CD4-positive, alpha-beta T cell treated with Interleukin-15 for 1 hour (primary cell): ENCODE measurements around the gene TMEM37.

Experiments
- DNase-seq: peaks from one replicate; pipeline ENCODE4 v3.0.0-alpha.2; 2020

TMEM37 gene

DNA sequence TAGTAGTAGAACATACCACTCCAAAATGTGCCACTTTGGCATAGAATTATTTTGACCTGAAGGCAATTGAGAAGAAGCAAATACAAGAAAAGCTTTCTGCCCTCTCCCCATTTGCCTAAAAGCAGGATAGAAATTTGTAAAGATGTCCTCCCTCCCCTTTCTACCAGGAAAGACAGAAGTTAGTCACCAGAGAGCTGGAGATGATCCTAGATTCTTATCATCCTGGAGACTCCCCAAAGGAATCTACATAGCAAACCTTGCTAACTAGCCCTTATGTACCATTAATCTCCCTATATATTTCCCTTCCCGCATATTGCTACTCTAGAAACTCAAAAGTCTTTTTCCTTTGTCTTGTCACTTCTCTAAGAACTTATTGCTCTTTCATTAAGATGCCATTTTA is 12.6 kb upstream of the TMEM37 start:
- DNase-seq, result no peak

DNA sequence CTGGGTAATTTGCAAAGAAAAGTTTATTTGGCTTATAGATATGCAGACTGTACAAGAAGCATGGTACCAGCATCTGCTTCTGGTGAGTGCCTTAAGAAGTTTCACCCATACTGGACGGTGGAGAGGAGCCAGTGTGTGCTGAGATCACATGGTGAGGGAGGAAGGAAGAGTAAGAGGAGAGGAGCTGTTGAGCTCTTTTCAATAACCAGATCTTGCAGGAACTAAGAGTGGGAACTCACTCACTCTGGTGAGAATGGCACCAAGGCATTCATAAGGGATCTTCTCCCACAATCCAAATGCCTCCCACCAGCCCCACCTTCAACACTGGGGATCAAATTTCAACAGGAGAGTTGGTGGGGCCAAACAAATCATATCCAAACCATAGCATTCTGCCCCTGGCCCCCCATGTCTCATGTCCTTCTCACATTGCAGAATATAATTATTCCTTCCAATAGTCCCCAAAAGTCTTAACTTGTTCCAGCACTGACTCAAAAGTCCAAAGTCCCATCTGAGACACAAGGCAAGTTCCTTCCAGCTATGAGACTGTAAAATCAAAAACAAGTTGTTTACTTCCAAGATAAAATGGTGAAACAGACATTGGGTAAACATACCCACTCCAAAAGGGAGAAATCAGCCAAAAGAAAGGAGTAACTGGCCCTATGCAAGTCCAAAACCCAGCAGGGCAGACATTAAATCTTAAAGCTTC is 11.7 kb upstream of the TMEM37 start:
- no peak for DNase-seq

DNA sequence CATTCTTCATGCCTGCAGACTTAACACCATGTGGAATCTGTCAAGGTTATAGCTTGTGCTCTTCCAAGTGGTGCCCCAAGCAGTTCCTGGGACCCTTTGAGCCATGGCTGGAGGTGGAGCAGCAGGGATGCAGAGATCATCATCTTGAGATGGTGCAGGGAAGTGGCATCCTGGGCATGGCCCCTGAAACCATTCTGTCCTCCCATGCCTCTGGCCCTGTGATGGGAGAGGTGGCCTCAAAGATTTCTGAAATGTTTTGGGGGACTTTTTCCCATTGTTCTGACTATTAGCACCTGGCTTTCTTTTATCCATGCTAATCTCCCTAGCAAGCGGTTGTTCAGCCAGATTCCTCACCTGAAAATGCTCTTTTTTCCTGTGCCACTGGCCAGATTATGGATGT is 10.3 kb upstream of the TMEM37 start:
- no peak for DNase-seq

DNA sequence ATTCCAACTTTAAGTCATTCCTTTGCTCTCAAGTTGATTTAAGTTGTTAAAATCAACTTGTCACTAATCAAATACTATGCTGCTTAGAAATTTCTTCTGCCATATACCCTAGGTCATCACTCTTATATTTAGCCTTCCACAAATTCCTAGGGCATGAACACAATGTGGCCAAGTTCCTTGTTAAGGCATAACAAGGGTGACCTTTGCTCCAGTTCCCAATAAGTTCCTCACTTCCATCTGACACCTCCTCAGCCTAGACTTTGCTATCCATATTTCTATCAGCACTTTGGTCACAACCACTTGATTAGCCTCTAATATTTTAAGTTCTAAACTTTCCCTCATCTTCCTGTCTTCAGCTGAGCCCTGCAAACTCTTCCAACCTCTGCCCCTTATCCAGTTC is 9.9 kb upstream of the TMEM37 start:
- DNase-seq, result no peak

DNA sequence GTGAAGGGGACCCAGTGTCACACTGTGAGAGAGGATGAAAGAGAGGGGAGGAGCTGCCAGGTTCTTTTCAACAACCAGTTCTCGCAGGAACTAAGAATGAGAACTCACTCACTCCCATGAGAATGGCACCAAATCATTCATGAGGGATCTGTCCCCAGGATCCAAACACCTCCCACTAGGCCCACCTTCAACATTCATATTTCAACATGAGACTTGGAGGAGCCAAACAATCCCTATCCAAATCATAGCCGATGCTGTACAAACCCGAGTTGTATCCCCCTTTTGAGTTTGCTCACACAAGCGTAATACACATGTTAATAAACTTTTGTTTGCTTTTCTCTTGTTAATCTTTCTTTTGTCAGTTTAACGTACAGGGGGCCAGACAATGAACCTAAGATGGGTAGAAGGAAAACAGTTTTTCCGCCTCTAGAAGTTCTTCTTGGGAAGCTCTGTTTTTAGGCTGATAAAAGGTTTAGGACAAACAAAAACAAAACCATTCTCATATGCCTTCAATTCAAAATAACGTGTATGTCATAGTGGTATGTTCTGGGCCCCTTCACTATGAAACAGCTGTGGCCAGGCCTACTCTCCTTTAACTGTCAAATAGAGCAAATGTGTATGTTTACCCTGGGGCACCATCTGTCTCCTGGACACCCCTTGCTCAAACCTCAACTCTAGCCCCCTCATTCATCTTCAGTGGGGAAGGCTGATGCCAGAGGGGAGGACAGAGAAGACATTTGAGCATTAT is 9.1 kb upstream of the TMEM37 start:
- no peak for DNase-seq

DNA sequence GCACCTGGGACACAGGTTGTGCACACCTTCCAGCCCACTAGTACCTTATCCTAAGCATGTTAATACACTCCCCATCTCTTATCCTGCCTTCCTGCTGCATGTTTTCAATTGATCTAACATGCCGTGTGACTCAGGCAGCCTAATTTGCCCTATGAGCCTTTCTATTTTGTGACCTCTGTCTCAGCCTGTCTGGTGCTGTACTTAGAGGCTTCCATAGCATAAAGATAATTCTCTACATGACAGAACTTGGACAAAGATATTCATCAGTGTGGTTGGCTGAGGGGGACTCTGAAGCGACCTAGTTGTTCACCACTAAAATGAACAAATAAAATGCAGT is 8.6 kb upstream of the TMEM37 start:
- DNase-seq, result no peak

DNA sequence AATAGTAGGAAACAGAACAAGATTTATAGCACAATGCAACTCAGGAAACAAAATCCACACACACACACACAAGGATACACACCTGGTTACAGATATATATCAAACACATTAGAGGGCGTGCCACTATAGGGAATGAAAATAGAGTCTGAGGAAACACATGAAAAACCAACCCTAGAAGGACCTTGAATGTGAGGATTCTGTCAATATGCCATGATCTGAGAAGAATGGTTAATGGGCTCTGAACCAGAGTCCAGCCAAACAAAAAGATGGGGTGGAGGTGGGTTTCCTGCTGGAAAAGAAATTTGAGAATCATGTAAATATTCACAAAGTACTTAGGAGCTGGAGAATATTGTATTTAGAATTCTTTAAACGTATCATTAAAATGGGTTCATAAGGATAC is 7.8 kb upstream of the TMEM37 start:
- no peak for DNase-seq

DNA sequence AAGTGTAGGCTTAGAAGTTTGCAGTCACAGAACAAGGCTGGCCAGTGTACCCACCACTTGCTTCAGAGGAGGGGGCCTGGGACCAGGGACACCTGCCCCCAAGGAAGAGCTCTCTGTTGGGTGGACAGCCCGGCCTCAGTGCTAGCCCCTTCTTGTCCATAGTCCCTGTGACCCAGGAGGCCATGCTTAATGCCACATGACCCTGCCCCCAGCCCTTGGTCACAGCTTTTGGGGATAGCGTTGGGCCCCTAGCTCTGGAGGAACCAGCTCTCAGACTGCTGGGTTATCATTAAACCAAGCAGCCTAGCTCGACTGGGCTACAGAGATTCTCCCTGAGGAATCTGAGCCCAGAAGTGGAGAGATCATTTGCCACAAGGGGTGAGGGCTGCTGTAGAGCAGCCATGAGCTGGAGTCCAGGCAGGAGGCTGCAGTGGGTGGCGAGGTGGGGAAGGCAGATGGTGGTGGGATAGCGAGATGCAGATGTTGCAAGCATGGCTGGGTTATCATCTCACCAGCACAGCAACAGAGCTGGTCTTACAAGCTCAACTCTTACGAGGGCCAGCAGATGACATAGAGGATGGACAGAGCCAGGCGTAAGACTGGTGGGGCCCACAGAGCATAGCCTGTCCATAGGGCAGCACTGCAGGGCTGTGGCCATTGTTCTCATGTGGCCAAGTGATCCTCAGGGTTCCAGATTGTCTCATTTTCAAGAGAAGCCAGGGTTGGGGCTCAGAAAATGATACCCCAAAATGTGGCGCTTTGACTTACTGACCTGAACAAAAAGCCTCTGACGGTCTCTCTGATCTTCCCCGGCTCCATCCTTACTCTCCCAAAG is 7.2 kb upstream of the TMEM37 start:
- DNase-seq, result no peak

DNA sequence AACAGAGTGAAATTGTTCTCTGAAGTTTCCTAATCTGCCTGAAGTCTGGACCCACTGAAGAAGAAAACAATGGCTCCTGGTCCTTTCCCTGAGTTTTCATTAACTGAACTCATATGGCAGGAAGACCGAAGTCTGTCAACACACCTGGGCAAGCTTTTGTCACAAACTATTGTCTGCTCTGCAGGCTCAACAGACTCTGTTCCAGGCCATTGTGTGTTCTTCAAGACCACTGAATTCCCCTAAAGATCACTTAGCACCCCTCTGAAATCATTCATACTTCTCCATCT is 6.6 kb upstream of the TMEM37 start:
- DNase-seq, result no peak

DNA sequence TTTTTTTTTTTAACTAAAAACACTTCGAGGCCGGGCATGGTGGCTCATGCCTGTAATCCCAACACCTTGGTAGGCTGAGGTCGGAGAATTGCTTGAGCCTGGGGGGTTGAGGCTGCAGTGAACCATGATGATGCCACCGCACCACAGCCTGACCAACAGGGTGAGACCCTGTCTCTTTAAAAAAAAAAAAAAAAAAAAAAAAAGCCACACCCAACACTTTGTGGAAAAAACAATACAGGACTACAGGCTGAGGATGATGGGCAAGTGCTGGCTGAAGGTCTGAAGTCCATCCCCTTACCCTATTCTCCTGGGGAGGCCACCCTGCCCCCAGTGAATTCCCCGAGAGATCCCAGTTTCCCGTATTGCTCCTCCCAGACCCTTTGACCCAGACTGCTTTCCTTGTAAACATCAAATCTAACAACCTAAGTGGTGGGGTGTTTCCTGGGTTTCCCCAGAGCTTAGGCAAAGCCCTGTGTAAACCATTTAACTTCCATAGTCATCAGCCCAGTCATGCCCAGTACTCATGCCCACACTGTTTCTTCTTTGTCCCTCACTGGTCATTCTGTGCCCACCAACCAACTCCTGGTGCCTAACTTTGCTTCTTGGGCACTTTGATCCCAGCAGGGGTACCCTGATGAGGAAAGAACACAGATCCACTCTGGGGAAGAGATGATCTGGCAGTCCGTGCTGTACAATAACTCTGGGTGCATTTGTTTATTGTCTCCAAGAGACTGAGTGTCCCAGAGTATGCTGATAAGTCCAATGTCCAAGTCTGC is 5.8 kb upstream of the TMEM37 start:
- peak; percentile 5 for DNase-seq

DNA sequence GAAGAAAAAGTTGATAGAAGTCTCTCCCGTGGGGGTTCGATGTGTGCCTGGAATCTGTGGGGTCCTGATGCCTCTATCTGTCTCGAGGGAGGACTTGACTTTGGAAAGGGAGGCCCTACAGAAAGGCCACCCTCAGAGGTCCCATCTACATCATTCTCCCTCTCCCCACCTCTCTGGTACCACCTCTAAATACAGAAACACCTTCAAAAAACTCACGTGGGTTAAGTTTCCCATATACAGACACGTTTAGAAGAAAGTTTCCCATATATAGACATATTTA is 5.3 kb upstream of the TMEM37 start:
- peak; percentile 5 for DNase-seq

DNA sequence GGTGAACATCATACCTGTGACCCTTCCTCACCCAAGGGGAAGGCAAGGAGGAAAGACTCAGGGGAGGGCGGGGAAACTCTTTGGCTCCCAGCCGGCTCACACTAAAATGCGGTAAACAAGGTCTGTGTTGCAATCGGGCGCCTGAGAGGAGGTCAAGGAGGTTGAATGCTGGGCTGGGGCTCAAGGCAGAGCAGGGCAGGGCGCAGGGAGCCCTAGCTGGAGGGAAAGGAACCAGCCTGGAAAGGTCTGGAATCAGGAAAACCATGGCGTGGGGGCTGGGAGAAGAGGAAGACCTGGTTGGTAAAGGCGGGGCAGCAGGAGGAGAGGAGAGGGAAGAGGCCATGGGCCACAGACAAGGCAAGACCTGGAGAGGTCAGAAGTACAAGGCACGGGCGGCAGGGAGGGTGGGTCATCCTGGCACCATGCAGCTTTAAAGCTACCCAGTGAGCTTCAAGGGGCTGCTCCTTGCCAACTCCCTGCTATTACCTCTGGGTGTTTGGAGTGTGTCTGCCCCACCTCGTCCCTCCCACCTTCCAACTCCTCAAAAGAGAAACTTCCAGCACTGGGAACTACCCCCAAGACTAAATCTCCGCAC is 4.8 kb upstream of the TMEM37 start:
- DNase-seq, result peak; percentile 10

DNA sequence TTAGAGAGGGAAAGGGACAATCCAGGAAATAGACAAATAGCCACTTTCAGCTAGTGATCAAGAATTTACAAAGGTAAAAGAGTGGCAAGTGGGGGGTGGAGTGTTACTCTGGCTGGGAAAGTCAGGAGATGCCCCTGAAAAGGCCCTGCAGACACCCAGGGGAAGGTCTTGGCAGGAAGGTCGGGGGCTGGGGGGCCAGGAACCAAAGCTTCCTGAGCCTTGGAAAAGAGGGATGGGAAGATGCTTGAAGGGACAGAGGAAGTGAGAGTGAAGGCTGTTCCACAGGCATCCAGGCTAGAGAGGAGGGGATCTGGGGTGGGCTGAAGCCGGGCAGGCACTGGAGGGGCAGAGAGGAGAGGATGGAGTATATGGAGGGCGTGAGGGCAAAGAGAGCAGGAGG is 3.9 kb upstream of the TMEM37 start:
- DNase-seq, result no peak

DNA sequence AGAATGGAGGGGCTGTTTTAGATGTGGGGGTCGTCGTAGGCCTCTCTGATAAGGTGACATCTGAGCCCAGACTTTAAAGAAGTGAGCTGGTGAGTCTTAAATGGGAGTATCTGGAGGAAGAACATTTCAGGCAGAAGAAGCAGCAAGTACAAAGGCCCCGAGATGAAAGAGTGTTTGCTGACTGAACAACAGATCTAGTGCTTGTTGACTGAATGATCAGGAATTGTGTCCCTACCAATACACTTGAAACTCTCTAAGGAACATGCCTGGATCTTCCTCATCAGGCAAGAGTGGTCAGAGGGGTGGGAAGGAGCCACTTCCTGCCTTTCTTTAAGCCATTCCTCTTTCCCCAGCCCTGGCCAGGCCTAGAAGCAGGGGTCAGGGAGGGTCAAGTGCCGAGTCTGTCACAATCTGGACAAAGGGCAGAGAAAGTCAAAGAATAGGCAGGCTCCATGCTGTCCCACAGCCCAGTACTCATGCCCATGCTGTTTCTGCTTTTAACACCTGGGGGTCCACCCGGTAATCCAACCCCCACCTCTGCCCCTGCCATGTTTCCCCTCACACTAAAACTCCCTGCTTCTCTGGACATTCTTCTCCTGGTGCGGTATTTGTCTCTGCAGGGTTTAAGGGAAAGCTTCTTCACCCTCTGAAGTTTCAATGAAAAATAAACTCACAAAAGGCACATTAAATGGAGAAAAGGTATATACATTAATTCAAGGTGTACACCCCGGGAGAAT is 3.0 kb upstream of the TMEM37 start:
- no peak for DNase-seq

DNA sequence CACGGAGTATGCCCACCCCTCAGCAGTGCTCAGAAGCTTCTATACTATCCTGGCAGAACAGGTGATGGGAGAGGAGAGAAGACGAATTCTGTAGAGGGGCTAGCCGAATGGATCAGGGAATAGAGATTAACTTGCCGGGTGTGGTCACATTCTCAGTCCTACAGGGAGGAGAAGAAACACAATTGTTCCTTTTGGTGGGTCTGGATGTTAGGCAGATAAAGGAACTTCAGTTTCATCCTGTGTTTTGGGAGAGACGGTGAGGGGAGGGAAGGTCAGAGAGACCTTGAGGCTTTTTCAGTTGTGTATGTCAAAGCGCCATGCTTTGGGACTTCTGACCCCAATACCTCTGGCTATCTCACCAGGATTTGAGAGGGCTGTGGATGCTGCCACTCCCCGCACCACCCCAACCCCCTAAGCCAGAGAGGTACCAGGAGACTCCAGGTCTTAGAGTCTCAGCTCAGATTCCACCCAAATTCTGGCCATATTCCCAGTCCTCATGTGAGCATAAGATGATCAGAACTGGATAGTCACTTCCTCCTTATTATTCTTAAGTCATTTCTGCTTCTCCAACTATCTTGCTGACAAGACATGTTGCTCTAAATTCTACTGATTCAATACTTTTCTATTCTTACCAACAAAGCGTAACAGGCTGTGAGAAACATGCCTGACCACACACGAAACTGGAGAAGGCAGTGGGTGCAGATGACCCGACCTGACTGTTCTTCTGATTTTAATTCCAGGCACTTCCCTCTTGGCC is 2.3 kb upstream of the TMEM37 start:
- no peak for DNase-seq

DNA sequence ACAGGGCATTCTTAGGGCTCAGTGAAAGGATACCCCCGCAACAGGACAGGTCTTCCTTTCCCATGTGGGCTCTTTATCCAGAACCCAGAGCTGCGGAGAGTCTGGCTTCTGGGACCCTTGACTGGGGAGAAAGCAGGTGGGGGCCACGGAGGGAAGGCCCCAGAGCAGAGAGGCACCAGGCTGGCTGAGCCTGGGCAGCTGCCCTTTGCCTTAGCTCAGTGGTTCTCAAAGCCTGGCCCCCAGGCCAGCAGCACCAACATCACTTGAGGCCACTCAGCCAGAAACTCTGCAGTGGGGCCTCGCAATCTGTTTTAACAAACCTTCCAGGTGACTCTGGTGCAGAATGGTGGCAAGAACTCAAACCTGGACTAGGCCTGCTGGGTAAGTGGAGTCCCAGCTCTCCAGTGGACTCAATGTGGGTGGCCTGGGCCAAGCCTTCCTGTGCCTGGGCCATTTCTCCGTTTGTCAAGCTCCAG is 1.6 kb upstream of the TMEM37 start:
- no peak for DNase-seq

DNA sequence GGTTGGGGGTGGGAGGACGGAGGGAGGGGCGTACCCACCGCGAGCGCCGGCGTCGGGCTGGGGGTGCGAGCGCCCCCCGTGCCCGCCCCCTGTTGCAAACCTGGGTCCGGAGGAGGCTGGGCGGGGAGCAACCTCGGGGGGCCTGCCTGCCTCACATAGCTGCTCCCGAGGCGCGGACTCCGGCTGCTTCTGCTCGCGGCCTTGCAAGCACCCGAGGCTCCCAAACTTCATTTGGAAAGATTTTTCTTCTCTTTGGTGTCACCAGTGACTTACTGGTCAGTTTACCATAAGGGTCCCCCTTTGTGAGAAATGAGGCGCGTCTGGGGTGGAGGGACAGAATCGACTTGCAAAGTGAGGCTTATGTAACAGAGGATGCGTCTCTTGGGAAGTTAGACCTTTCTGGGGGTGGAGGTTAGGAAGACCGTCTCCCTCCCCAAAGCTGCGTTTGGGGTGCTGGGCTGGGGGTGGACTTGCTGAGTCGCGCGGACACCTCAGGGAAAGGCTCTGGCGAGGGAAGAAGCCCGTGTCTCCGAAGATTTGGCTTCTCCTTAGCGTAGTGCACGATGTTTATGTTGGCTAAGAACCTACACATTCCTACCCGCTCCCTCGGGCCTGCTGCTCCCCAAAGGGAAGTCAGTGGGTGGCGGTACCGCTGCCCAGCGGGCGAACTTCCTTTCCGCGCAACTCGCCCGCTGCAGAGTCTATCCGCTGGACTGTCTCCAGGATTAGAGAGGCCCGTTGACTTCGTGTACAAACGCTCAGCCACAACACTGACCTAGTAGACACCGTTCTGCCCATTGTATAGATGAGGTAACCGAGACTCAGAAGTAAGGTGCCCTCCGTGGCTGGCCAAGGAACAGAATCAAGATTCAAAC is 559 bp downstream of the TMEM37 start:
- no peak for DNase-seq

DNA sequence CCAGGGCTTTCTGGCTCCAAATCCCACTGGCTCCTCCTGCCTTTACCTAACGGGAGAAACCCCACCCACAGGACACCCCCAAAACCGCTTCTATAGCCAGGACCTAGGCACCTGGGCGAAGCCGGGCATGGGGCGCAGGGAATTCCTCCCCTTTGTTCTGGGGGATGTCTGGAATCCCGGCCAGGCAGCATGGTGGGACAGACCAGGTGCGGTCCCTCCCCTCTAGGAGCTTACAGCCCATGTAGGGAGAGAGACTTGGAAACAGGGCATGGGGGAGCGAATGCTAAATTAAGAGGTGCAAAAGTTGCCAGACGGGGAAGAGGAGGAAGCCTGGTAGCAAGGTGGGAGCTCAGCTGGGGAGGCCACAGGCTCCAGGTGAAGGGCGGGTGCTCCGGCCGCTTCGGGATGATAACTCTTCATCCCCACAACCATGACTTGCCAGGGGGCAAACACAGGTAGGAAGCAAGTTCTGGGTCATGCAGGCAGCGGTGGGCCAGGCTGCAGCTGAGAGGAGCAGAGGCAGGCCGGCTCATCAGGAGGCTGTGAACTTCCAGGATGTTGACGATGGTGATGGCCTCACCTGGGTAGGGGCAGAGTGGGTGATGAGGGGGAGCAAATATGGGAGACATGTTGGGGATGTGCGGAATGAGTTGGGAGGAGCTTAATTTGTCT is 1.3 kb downstream of the TMEM37 start:
- no peak for DNase-seq

DNA sequence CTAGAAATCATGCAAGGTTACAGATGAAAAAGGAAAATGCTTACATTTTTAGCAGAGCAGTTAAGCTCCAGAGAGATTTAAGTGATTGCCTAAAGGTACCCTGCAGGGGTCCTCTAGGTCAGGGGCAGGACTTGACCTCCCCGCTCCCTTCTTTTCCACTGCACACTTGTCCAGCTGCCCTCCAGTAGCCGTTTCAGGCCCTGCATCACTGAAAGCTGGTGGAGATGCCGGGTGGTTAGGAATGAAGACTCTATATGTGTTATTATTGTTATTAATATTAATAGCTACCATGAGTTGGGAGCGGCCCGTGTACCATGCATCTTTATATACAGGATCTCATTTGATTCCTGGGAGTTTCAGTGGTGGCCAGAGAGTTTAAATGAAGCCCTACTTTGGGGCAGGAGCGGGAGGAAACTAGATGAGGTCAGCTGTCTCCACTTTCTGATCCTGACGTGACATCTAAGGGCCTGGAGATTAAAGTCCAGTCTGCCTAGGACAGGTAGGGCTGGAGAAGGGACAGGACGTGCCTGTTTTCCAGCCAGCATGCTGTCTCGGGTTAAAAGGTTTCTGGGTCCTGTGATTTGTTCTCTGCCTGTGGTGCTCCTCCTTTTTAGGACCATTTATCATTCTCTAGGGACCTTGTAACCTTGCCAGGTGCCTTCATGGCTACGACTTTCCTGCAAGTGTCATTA is 2.1 kb downstream of the TMEM37 start:
- no peak for DNase-seq
